Endometrium (tissue), 2 donors: ENCODE results near the gene SNX6.
"Not testable (repeated sequence)": the region's sequence is repeated elsewhere in the genome, so short reads cannot be mapped to it uniquely, and the experiment has no call there.

Experiments used
- FAIRE-seq: peaks from 2 replicates; lab custom pipeline; 2012; peaks lifted over from hg19 to GRCh38; lab: Jason Lieb, UNC
- donor health status: control.
- donor health status: control.

Gene SNX6

GRCh38 chr14:34634360-34634771 is 4.4 kb upstream of the SNX6 start:
- FAIRE-seq: not testable (repeated sequence)

GRCh38 chr14:34633742-34634141 is 3.8 kb upstream of the SNX6 start:
- no peak for FAIRE-seq

- FAIRE-seq: no peak
Measured at GRCh38 chr14:34632411-34632978, 2.5 kb upstream of the SNX6 start.

GRCh38 chr14:34629344-34629656 is 648 bp downstream of the SNX6 start:
- FAIRE-seq: no peak

GRCh38 chr14:34628681-34629135 is 1.2 kb downstream of the SNX6 start:
- peak; percentile 60 for FAIRE-seq

- no peak for FAIRE-seq
Measured at GRCh38 chr14:34623506-34623905, 6.4 kb downstream of the SNX6 start.

GRCh38 chr14:34620839-34621238 is 9.1 kb downstream of the SNX6 start:
- FAIRE-seq: no peak

- no peak for FAIRE-seq
Measured at GRCh38 chr14:34620115-34620514, 9.8 kb downstream of the SNX6 start.

GRCh38 chr14:34619471-34619870 is 10.5 kb downstream of the SNX6 start:
- FAIRE-seq: no peak

- no peak for FAIRE-seq
Measured at GRCh38 chr14:34616360-34616759, 13.6 kb downstream of the SNX6 start.

GRCh38 chr14:34615507-34615906 is 14.4 kb downstream of the SNX6 start:
- no peak for FAIRE-seq

GRCh38 chr14:34614638-34615037 is 15.3 kb downstream of the SNX6 start:
- no peak for FAIRE-seq

- FAIRE-seq: no peak
Measured at GRCh38 chr14:34610101-34610500, 19.8 kb downstream of the SNX6 start.

GRCh38 chr14:34605461-34605860 is 24.5 kb downstream of the SNX6 start:
- FAIRE-seq: no peak

GRCh38 chr14:34604995-34605394 is 25.0 kb downstream of the SNX6 start:
- FAIRE-seq: no peak

- no peak for FAIRE-seq
Measured at GRCh38 chr14:34596891-34597290, 33.1 kb downstream of the SNX6 start.

GRCh38 chr14:34593740-34594375 is 36.1 kb downstream of the SNX6 start:
- FAIRE-seq: no peak

GRCh38 chr14:34592623-34593022 is 37.3 kb downstream of the SNX6 start:
- no peak for FAIRE-seq

- no peak for FAIRE-seq
Measured at GRCh38 chr14:34583525-34583924, 46.4 kb downstream of the SNX6 start.

- no peak for FAIRE-seq
Measured at GRCh38 chr14:34582117-34582680, 47.7 kb downstream of the SNX6 start.

- FAIRE-seq: no peak
Measured at GRCh38 chr14:34580381-34580780, 49.6 kb downstream of the SNX6 start.

GRCh38 chr14:34571771-34572170 is 58.2 kb downstream of the SNX6 start:
- no peak for FAIRE-seq

- no peak for FAIRE-seq
Measured at GRCh38 chr14:34569750-34570149, 60.2 kb downstream of the SNX6 start.

GRCh38 chr14:34568803-34569202 is 61.1 kb downstream of the SNX6 start:
- FAIRE-seq: no peak
